H1 (cell line): ENCODE data around the gene ADD1. TPM values are rescaled to one million over a fixed set of nuclear protein-coding genes. Genes with fewer than 3 reads are reported as not detected.
"Not testable (repeated sequence)": the region's sequence is repeated elsewhere in the genome, so short reads cannot be mapped to it uniquely, and the experiment has no call there.

Experiments
- CTCF ChIA-PET: fragments of 300-600 bp; sonication (Branson Sonifier 250); formaldehyde crosslinking; loops from one replicate; lab custom pipeline; 2021; ENCODE audit not compliant: partially characterized antibody; lab: Charles Lee
- POLR2A ChIA-PET: fragments of 300-600 bp; sonication (Branson Sonifier 250); formaldehyde crosslinking; loops from one replicate; lab custom pipeline; 2021; ENCODE audit warnings: inconsistent platforms; ENCODE audit not compliant: partially characterized antibody; lab: Charles Lee
- DNase-seq, 2 experiments: peaks; one replicate each; pipeline versions ENCODE4 v3.0.0 to v3.0.0-alpha.2; 2010 to 2022; ENCODE audit warnings: low spot score in 2 of 2, low read depth in 1 of 2, mixed read lengths in 1 of 2
- FAIRE-seq: peaks from 2 replicates; lab custom pipeline; 2011; peaks lifted over from hg19 to GRCh38; lab: Jason Lieb, UNC
- H2AFZ ChIP-seq: 2 replicates; pipeline ENCODE4 v1.8.1; 2012; ENCODE audit warnings: low read length, inconsistent platforms
- H2AK5ac ChIP-seq: 2 replicates; pipeline ENCODE4 v1.6.1; 2013; ENCODE audit warnings: low read depth, low read length
- H2BK120ac ChIP-seq: replicated peaks from 2 replicates; pipeline ENCODE3; 2013; ENCODE audit warnings: low read depth, low read length, inconsistent platforms
- H2BK12ac ChIP-seq: 2 replicates; pipeline ENCODE4 v1.6.1; 2013; ENCODE audit warnings: low read depth, low read length
- H2BK15ac ChIP-seq: 2 replicates; pipeline ENCODE4 v1.6.1; 2013; ENCODE audit warnings: low read length
- H2BK20ac ChIP-seq: 2 replicates; pipeline ENCODE4 v1.6.1; 2013; ENCODE audit warnings: low read length
- H2BK5ac ChIP-seq: 2 replicates; pipeline ENCODE4 v1.6.1; 2013; ENCODE audit warnings: low read depth, low read length
- H3K14ac ChIP-seq: 2 replicates; pipeline ENCODE4 v1.6.1; 2013; ENCODE audit warnings: inconsistent platforms; ENCODE audit not compliant: insufficient read length
- H3K18ac ChIP-seq: 2 replicates; pipeline ENCODE4 v1.6.1; 2013; ENCODE audit warnings: low read length; ENCODE audit errors: extremely low read depth
- H3K23ac ChIP-seq: 2 replicates; pipeline ENCODE4 v1.6.1; 2013; ENCODE audit warnings: inconsistent platforms; ENCODE audit not compliant: insufficient read length
- H3K23me2 ChIP-seq: 2 replicates; pipeline ENCODE4 v1.6.1; 2013; ENCODE audit warnings: low read depth, low read length
- H3K27ac ChIP-seq: 2 replicates; pipeline ENCODE4 v1.6.1; 2011; ENCODE audit warnings: low read depth, low read length, inconsistent platforms
- H3K27me3 ChIP-seq, 4 experiments: replicated peaks in 1 of 4; 1 replicate in 1 of 4; 2 replicates in 3 of 4; pipeline versions ENCODE4 v1.6.1 to v1.8.1; 2011 to 2013; ENCODE audit warnings: low read length in 3 of 4, mild to moderate bottlenecking in 3 of 4, inconsistent platforms in 2 of 4, mixed read lengths in 2 of 4, moderate library complexity in 1 of 4; ENCODE audit not compliant: control insufficient read depth in 3 of 4, insufficient read depth in 3 of 4; ENCODE audit errors: extremely low read depth in 1 of 4
- H3K36me3 ChIP-seq, 4 experiments: 2 replicates each; pipeline versions ENCODE4 v1.6.1 to v1.8.1; 2011 to 2013; ENCODE audit warnings: mild to moderate bottlenecking in 4 of 4, low read length in 3 of 4, moderate library complexity in 2 of 4, control low read depth in 1 of 4, inconsistent platforms in 1 of 4; ENCODE audit not compliant: insufficient read depth in 4 of 4, control insufficient read depth in 2 of 4
- H3K4ac ChIP-seq: replicated peaks from 2 replicates; pipeline ENCODE3; 2013; ENCODE audit warnings: low read length, low read depth, mixed read lengths, inconsistent platforms; ENCODE audit not compliant: insufficient read length
- H3K4me1 ChIP-seq, 4 experiments: replicated peaks in 1 of 4; 1 replicate in 1 of 4; 2 replicates in 3 of 4; pipeline versions ENCODE4 v1.6.1 to v1.8.1; 2011 to 2013; ENCODE audit warnings: low read length in 3 of 4, inconsistent platforms in 2 of 4, mixed read lengths in 1 of 4; ENCODE audit not compliant: insufficient read depth in 4 of 4, control insufficient read depth in 3 of 4
- H3K4me2 ChIP-seq, 2 experiments: 2 replicates each; pipeline versions ENCODE4 v1.6.1 to v1.8.1; 2011 to 2013; ENCODE audit warnings: low read depth in 2 of 2, low read length in 2 of 2, control low read depth in 1 of 2, inconsistent platforms in 1 of 2, mild to moderate bottlenecking in 1 of 2; ENCODE audit not compliant: insufficient read depth in 1 of 2
- H3K4me3 ChIP-seq, 4 experiments: fragments of 200-600, 300-600 bp in 1 of 4; sonication (generic), shearing (Covaris generic), sonication (Bioruptor Twin) in 1 of 4; 2 replicates each; pipeline versions ENCODE4 v1.5.1 to v1.8.1; 2011 to 2016; ENCODE audit warnings: low read length in 4 of 4, low read depth in 3 of 4, control low read depth in 2 of 4, inconsistent platforms in 2 of 4, mild to moderate bottlenecking in 2 of 4, mixed read lengths in 1 of 4, moderate library complexity in 1 of 4; ENCODE audit not compliant: insufficient read depth in 2 of 4; ENCODE audit errors: extremely low read depth in 1 of 4
- H3K56ac ChIP-seq: replicated peaks from 2 replicates; pipeline ENCODE3; 2013; ENCODE audit warnings: low read depth, mild to moderate bottlenecking, mixed read lengths, low read length, inconsistent platforms; ENCODE audit not compliant: insufficient read length
- H3K79me1 ChIP-seq: 2 replicates; pipeline ENCODE4 v1.6.1; 2013; ENCODE audit warnings: low read depth, low read length, control low read depth
- H3K79me2 ChIP-seq, 2 experiments: 2 replicates each; pipeline versions ENCODE4 v1.6.1 to v1.8.1; 2012 to 2013; ENCODE audit warnings: low read length in 2 of 2, mild to moderate bottlenecking in 2 of 2, inconsistent platforms in 1 of 2; ENCODE audit not compliant: insufficient read depth in 2 of 2, control insufficient read depth in 1 of 2
- H3K9ac ChIP-seq, 4 experiments: replicated peaks in 1 of 4; 1 replicate in 1 of 4; 2 replicates in 3 of 4; pipeline versions ENCODE4 v1.6.1 to v1.8.1; 2011 to 2013; ENCODE audit warnings: low read depth in 3 of 4, low read length in 3 of 4, control low read depth in 2 of 4, mild to moderate bottlenecking in 2 of 4, moderate library complexity in 2 of 4, inconsistent platforms in 1 of 4; ENCODE audit errors: extremely low read depth in 1 of 4
- H3K9me3 ChIP-seq, 2 experiments: 2 replicates each; pipeline versions ENCODE4 v1.6.1 to v1.8.1; 2012 to 2013; ENCODE audit warnings: mild to moderate bottlenecking in 2 of 2, moderate library complexity in 2 of 2, control low read depth in 1 of 2, inconsistent platforms in 1 of 2, low read depth in 1 of 2, low read length in 1 of 2, mixed read lengths in 1 of 2; ENCODE audit not compliant: insufficient read depth in 2 of 2
- H4K20me1 ChIP-seq, 2 experiments: replicated peaks in 1 of 2; 2 replicates each; pipeline versions ENCODE3 to v1.8.1; 2011 to 2013; ENCODE audit warnings: inconsistent platforms in 2 of 2, low read length in 2 of 2, mild to moderate bottlenecking in 1 of 2; ENCODE audit not compliant: insufficient read depth in 2 of 2, control insufficient read depth in 1 of 2
- H4K5ac ChIP-seq: 2 replicates; pipeline ENCODE4 v1.6.1; 2013; ENCODE audit warnings: low read length, low read depth, mixed read lengths, inconsistent platforms; ENCODE audit not compliant: insufficient read length
- H4K8ac ChIP-seq: 2 replicates; pipeline ENCODE4 v1.8.0; 2013; ENCODE audit warnings: mild to moderate bottlenecking, moderate library complexity, low read length, inconsistent platforms; ENCODE audit not compliant: insufficient read depth; ENCODE audit errors: extremely low read depth
- H4K91ac ChIP-seq: replicated peaks from 2 replicates; pipeline ENCODE3; 2013; ENCODE audit warnings: low read length, mixed read lengths, inconsistent platforms; ENCODE audit not compliant: insufficient read length
- WGBS, 2 experiments: shearing (Covaris generic) in 1 of 2; methylation state at CpG; one replicate each; pipeline versions ENCODE4 v1.1.6 to v1.1.7; 2013 to 2015; ENCODE audit warnings: low lambda C conversion rate in 2 of 2, mixed read lengths in 2 of 2, inconsistent platforms in 1 of 2, low coverage in 1 of 2, missing lambda C conversion rate in 1 of 2; ENCODE audit not compliant: insufficient replicate concordance in 2 of 2, insufficient coverage in 1 of 2, insufficient read length in 1 of 2; ENCODE audit errors: extremely low coverage in 1 of 2, missing lambda C conversion rate in 1 of 2; 5-methylcytosine and 5-hydroxymethylcytosine counted together
- polyA plus RNA-seq, 7 experiments: library from polyadenylated mRNA; depleted of rRNA in 3 of 7; stranded (reverse) in 5 of 7; unstranded in 2 of 7; fragments of >200 nt in 5 of 7; fragments of 200-250 nt in 2 of 7; gene quantifications; 1 replicate in 5 of 7; 2 replicates in 1 of 7; 4 replicates in 1 of 7; pipeline versions ENCODE4 v1.2.1 to v1.2.3, GENCODE V29; 2011 to 2013; ENCODE audit warnings: missing spikeins in 2 of 7, mixed read lengths in 2 of 7
- total RNA-seq: library from RNA; stranded (reverse); fragmentation: NEBNext Ultra II Directional; extraction: Animal tissue kit (Norgen Biotek cat#: 25700); gene quantifications from 2 replicates; pipeline ENCODE4 v1.2.1, GENCODE V29; 2021

Gene ADD1
- total and polyA plus RNA-seq, 2 of the 8 experiments (the other 6 are each of a cell fraction or from before 2014, with no cell fraction given): 113 to 143 TPM

DNA sequence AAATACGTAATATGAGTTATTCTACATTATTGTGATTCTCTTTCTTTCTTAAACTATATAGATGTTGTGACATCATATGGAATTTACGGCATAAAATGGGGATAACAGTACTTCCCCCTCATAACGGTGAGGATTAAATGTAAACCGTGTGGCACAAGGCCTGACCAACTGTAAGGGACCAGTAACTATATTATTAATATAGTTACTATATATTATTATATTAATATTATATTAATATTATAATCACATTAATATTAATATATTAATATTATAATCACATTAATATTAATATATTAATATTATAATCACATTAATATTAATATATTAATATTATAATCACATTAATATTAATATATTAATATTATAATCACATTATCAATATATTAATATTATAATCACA, 116.8 kb downstream of the ADD1 start:
- H3K56ac ChIP-seq, H3K4ac ChIP-seq, H3K79me1 ChIP-seq, H2BK15ac ChIP-seq, H3K27ac ChIP-seq, H4K91ac ChIP-seq, H3K27me3 ChIP-seq, H2BK5ac ChIP-seq, H3K9ac ChIP-seq, H3K4me1 ChIP-seq, H3K4me3 ChIP-seq, H4K5ac ChIP-seq, DNase-seq, H2AFZ ChIP-seq, H3K14ac ChIP-seq, H3K18ac ChIP-seq, CTCF ChIA-PET, H4K8ac ChIP-seq, H3K4me2 ChIP-seq, H2BK12ac ChIP-seq, H2BK120ac ChIP-seq, FAIRE-seq, H4K20me1 ChIP-seq, H3K23ac ChIP-seq, H2BK20ac ChIP-seq, H2AK5ac ChIP-seq: not testable (repeated sequence)
- POLR2A ChIA-PET: interaction anchor here (1.3 kb wide), 1 partner anchor 16 kb away, joined by 3 read pairs; no protein-coding TSS in a partner anchor
- Histone ChIP-seq H3K9me3 (peaks cover 12 to 14% of the 10 kb centered on the region in 2 experiments), H3K23me2 (peaks cover 16% of the 10 kb centered on the region; the same call in 1 of the 2 replicates), H3K36me3 (peaks cover 22 to 39% (median 27%) of the 10 kb centered on the region in 4 experiments), H3K79me2 (peaks cover 2 to 43% of the 10 kb centered on the region in 2 experiments; a peak in 3 of 4 replicates)
- 92% methylated on average over 4 of the region's 4 CpGs; no CpG with 5 or more reads in 1 of the 2 experiments for WGBS, 2 experiments
